Measurements from ENCODE around the gene EMILIN1. TPM values are rescaled to one million over a fixed set of nuclear protein-coding genes. Genes with fewer than 3 reads are reported as not detected.

The EMILIN1 gene
- total and polyA plus RNA-seq, 2 experiments from 2014 or later, result 3.2 to 15.4 TPM

DNA sequence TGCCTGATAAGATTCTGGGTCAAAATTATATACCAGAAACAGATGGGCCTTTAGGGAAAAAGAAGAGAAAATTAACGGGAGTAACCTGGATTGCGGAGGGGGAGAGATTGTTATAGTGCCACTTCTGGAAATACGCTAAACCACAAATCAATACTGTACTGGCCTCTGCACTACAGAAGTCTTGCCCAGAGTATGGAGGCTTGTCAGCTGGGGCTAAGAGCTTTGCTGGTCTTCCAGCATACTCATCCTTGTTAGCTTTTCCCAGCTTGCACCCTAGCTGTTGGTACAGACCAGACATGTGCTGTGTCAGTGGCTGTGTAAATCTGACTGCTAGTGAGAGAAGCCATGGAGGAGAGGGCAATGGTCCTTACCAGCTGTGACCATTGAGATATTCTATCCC lies 18.1 kb upstream of the EMILIN1 start:
- no peak overlapping the region for H3K27ac ChIP-seq (ENCODE audit: low read depth)
- H3K36me3 Mint-ChIP-seq (ENCODE audit: low read depth), result peaks cover 29% of the 10 kb centered on the region
- H3K79me2 ChIP-seq (replicated peaks; ENCODE audit: insufficient read depth), result no peaks in the 10 kb centered on the region
- no peak for TF ChIP-seq CREB1 (CRISPR knock-in tag; IDR thresholded peaks at IDR 0.05; ENCODE audit: low read depth)
- H3K27me3 ChIP-seq (ENCODE audit: insufficient read depth), result no peaks in the 10 kb centered on the region
- no peaks in the 10 kb centered on the region; the same call in none of the 2 replicates for H4K20me1 ChIP-seq (replicated peaks; ENCODE audit: insufficient read depth)
- no peaks in the 10 kb centered on the region for H3K4me1 ChIP-seq (ENCODE audit: insufficient read depth)
- no peak overlapping the region for H3K27ac Mint-ChIP-seq
- no peak for DNase-seq (ENCODE audit: low spot score)
- no peaks in the 10 kb centered on the region for H3K9me2 ChIP-seq (ENCODE audit: insufficient read depth)
- H3K4me2 ChIP-seq, result no peak overlapping the region
- H3K9me3 Mint-ChIP-seq, result no peaks in the 10 kb centered on the region
- no peak overlapping the region for H2AFZ ChIP-seq
- H3K36me3 ChIP-seq (ENCODE audit: insufficient read depth), result peaks cover 9% of the 10 kb centered on the region
- no peak for ATAC-seq
- H3F3A ChIP-seq (replicated peaks; ENCODE audit: low read depth), result peaks cover 14% of the 10 kb centered on the region; the same call in 1 of the 2 replicates
- no peaks in the 10 kb centered on the region for H3K4me1 Mint-ChIP-seq
- H3K4me3 ChIP-seq, result no peak overlapping the region
- H3K27me3 Mint-ChIP-seq (ENCODE audit: insufficient read depth, low read depth, poor library complexity), result no peaks in the 10 kb centered on the region
- no peak overlapping the region for H3K4me3 Mint-ChIP-seq

DNA sequence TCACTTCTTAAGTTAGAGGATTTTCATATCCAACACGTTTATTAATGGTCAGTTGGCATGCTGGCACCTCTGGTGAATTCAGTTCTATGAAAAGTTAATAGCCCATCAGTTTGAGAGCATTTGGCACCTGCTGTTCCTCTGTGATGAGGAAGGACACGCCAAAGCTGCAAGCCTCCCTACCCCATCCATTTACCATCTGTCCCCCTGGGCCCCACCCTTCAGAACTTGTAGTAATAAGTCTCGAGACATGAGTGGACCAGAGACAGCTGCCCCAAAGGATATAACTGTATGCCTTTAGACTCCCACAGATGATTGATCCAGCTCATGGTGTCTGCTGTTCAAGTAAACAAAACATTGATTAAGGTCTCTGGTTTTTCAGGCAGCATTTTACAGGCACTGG lies 13.3 kb upstream of the EMILIN1 start:
- Mint-ChIP-seq H3K36me3 (ENCODE audit: low read depth) (peaks cover 39% of the 10 kb centered on the region), H3K4me1 (peaks cover 2% of the 10 kb centered on the region; the same call in 1 of the 3 replicates), H3K27me3 (ENCODE audit: insufficient read depth, low read depth, poor library complexity) (peaks cover 11% of the 10 kb centered on the region), H3K4me3 (no peak overlapping the region), H3K27ac (no peak overlapping the region), H3K9me3 (no peaks in the 10 kb centered on the region)
- H2AFZ ChIP-seq, result no peak overlapping the region
- no peak overlapping the region for H3K4me2 ChIP-seq
- no peaks in the 10 kb centered on the region for H3K27me3 ChIP-seq (ENCODE audit: insufficient read depth)
- no peak overlapping the region for H3K27ac ChIP-seq (ENCODE audit: low read depth)
- peaks cover 7% of the 10 kb centered on the region for H3K79me2 ChIP-seq (replicated peaks; ENCODE audit: insufficient read depth)
- peaks cover 16% of the 10 kb centered on the region; the same call in 1 of the 2 replicates for H3F3A ChIP-seq (replicated peaks; ENCODE audit: low read depth)
- H3K4me1 ChIP-seq (ENCODE audit: insufficient read depth), result peaks cover 2% of the 10 kb centered on the region; the same call in 1 of the 2 replicates
- no peaks in the 10 kb centered on the region for H3K9me2 ChIP-seq (ENCODE audit: insufficient read depth)
- H3K36me3 ChIP-seq (ENCODE audit: insufficient read depth), result peaks cover 3% of the 10 kb centered on the region; the same call in 1 of the 2 replicates
- no peak overlapping the region for H3K4me3 ChIP-seq
- DNase-seq (ENCODE audit: low spot score) (no peak), ATAC-seq (no peak)
- H4K20me1 ChIP-seq (replicated peaks; ENCODE audit: insufficient read depth), result peaks cover 6% of the 10 kb centered on the region
- no peak for TF ChIP-seq JUNB (IDR thresholded peaks at IDR 0.05; ENCODE audit: unreplicated experiment)
- no peak for TF ChIP-seq NANOG (IDR thresholded peaks at IDR 0.05; ENCODE audit: borderline replicate concordance)
- TF ChIP-seq EZH2 (IDR thresholded peaks at IDR 0.05; ENCODE audit: low read depth, unreplicated experiment), result no peak
- TF ChIP-seq, protein P1, sequence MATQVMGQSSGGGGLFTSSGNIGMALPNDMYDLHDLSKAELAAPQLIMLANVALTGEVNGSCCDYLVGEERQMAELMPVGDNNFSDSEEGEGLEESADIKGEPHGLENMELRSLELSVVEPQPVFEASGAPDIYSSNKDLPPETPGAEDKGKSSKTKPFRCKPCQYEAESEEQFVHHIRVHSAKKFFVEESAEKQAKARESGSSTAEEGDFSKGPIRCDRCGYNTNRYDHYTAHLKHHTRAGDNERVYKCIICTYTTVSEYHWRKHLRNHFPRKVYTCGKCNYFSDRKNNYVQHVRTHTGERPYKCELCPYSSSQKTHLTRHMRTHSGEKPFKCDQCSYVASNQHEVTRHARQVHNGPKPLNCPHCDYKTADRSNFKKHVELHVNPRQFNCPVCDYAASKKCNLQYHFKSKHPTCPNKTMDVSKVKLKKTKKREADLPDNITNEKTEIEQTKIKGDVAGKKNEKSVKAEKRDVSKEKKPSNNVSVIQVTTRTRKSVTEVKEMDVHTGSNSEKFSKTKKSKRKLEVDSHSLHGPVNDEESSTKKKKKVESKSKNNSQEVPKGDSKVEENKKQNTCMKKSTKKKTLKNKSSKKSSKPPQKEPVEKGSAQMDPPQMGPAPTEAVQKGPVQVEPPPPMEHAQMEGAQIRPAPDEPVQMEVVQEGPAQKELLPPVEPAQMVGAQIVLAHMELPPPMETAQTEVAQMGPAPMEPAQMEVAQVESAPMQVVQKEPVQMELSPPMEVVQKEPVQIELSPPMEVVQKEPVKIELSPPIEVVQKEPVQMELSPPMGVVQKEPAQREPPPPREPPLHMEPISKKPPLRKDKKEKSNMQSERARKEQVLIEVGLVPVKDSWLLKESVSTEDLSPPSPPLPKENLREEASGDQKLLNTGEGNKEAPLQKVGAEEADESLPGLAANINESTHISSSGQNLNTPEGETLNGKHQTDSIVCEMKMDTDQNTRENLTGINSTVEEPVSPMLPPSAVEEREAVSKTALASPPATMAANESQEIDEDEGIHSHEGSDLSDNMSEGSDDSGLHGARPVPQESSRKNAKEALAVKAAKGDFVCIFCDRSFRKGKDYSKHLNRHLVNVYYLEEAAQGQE (IDR thresholded peaks at IDR 0.05; ENCODE audit: unreplicated experiment), result no peak
- no peak for TF ChIP-seq ZNF331 (CRISPR knock-in tag; IDR thresholded peaks at IDR 0.05; ENCODE audit: low read depth)
- no peak for TF ChIP-seq POLR2AphosphoS5 (IDR thresholded peaks at IDR 0.05; ENCODE audit: low read depth)
- TF ChIP-seq, protein P2, sequence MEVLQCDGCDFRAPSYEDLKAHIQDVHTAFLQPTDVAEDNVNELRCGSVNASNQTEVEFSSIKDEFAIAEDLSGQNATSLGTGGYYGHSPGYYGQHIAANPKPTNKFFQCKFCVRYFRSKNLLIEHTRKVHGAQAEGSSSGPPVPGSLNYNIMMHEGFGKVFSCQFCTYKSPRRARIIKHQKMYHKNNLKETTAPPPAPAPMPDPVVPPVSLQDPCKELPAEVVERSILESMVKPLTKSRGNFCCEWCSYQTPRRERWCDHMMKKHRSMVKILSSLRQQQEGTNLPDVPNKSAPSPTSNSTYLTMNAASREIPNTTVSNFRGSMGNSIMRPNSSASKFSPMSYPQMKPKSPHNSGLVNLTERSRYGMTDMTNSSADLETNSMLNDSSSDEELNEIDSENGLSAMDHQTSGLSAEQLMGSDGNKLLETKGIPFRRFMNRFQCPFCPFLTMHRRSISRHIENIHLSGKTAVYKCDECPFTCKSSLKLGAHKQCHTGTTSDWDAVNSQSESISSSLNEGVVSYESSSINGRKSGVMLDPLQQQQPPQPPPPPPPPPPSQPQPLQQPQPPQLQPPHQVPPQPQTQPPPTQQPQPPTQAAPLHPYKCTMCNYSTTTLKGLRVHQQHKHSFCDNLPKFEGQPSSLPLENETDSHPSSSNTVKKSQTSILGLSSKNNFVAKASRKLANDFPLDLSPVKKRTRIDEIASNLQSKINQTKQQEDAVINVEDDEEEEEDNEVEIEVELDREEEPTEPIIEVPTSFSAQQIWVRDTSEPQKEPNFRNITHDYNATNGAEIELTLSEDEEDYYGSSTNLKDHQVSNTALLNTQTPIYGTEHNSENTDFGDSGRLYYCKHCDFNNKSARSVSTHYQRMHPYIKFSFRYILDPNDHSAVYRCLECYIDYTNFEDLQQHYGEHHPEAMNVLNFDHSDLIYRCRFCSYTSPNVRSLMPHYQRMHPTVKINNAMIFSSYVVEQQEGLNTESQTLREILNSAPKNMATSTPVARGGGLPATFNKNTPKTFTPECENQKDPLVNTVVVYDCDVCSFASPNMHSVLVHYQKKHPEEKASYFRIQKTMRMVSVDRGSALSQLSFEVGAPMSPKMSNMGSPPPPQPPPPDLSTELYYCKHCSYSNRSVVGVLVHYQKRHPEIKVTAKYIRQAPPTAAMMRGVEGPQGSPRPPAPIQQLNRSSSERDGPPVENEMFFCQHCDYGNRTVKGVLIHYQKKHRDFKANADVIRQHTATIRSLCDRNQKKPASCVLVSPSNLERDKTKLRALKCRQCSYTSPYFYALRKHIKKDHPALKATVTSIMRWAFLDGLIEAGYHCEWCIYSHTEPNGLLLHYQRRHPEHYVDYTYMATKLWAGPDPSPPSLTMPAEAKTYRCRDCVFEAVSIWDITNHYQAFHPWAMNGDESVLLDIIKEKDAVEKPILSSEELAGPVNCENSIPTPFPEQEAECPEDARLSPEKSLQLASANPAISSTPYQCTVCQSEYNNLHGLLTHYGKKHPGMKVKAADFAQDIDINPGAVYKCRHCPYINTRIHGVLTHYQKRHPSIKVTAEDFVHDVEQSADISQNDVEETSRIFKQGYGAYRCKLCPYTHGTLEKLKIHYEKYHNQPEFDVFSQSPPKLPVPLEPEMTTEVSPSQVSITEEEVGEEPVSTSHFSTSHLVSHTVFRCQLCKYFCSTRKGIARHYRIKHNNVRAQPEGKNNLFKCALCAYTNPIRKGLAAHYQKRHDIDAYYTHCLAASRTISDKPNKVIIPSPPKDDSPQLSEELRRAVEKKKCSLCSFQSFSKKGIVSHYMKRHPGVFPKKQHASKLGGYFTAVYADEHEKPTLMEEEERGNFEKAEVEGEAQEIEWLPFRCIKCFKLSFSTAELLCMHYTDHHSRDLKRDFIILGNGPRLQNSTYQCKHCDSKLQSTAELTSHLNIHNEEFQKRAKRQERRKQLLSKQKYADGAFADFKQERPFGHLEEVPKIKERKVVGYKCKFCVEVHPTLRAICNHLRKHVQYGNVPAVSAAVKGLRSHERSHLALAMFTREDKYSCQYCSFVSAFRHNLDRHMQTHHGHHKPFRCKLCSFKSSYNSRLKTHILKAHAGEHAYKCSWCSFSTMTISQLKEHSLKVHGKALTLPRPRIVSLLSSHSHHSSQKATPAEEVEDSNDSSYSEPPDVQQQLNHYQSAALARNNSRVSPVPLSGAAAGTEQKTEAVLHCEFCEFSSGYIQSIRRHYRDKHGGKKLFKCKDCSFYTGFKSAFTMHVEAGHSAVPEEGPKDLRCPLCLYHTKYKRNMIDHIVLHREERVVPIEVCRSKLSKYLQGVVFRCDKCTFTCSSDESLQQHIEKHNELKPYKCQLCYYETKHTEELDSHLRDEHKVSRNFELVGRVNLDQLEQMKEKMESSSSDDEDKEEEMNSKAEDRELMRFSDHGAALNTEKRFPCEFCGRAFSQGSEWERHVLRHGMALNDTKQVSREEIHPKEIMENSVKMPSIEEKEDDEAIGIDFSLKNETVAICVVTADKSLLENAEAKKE (CRISPR knock-in tag; IDR thresholded peaks at IDR 0.05), result no peak
- TF ChIP-seq STAT1 (IDR thresholded peaks at IDR 0.05; ENCODE audit: unreplicated experiment), result no peak
- no peak for TF ChIP-seq EZH2phosphoT487 (IDR thresholded peaks at IDR 0.05; ENCODE audit: unreplicated experiment)
- TF ChIP-seq, protein P3, sequence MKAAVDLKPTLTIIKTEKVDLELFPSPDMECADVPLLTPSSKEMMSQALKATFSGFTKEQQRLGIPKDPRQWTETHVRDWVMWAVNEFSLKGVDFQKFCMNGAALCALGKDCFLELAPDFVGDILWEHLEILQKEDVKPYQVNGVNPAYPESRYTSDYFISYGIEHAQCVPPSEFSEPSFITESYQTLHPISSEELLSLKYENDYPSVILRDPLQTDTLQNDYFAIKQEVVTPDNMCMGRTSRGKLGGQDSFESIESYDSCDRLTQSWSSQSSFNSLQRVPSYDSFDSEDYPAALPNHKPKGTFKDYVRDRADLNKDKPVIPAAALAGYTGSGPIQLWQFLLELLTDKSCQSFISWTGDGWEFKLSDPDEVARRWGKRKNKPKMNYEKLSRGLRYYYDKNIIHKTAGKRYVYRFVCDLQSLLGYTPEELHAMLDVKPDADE (IDR thresholded peaks at IDR 0.05), result no peak
- no peak for TF ChIP-seq ZNF114 (CRISPR knock-in tag; IDR thresholded peaks at IDR 0.05)

Measured in GM23338 (cell line).